Adrenal gland (tissue), 12 donors: ENCODE results near the gene KRTAP10-6. TPM values are rescaled to one million over a fixed set of nuclear protein-coding genes. Genes with fewer than 3 reads are reported as not detected.
"Not testable (repeated sequence)": the region's sequence is repeated elsewhere in the genome, so short reads cannot be mapped to it uniquely, and the experiment has no call there.

Experiments
- DNase-seq, 7 donors: peaks; one replicate each; pipeline ENCODE4 v3.0.0-alpha.2; 2019 to 2020
- H3K27ac ChIP-seq, 5 donors: fragments of 200-600 bp; sonication (generic) in 4 of 5; 1 replicate in 3 of 5; 2 replicates in 2 of 5; pipeline versions ENCODE4 v1.5.1 to v1.8.0; 2016 to 2020; ENCODE audit warnings: mild to moderate bottlenecking in 1 of 5
- H3K27me3 ChIP-seq: fragments of 200-600 bp; 2 replicates; pipeline ENCODE4 v1.8.0; 2021
- H3K36me3 ChIP-seq, 2 donors: fragments of 200-600 bp; replicated peaks in 1 of 2; 1 replicate in 1 of 2; 2 replicates in 1 of 2; pipeline versions ENCODE4 v1.5.1 to v1.8.0; 2018 to 2022
- H3K4me1 ChIP-seq, 2 donors: fragments of 200-600 bp; replicated peaks in 1 of 2; 1 replicate in 1 of 2; 2 replicates in 1 of 2; pipeline versions ENCODE4 v1.5.1 to v1.8.0; 2018 to 2021
- H3K4me3 ChIP-seq, 4 donors: fragments of 200-600 bp; sonication (generic) in 3 of 4; one replicate each; pipeline ENCODE4 v1.5.1; 2016 to 2018
- H3K9me3 ChIP-seq, 3 donors: fragments of 200-600 bp; sonication (generic) in 1 of 3; replicated peaks in 1 of 3; 1 replicate in 2 of 3; 2 replicates in 1 of 3; pipeline versions ENCODE4 v1.5.1 to v1.8.0; 2016 to 2021
- POLR2A ChIP-seq, 2 donors: fragments of 450-650 bp; IDR thresholded peaks; one replicate each; pipeline ENCODE4 v1.6.1; 2017; ENCODE audit warnings: antibody characterized with exemption in 2 of 2, mild to moderate bottlenecking in 2 of 2, moderate library complexity in 1 of 2
- WGBS, 4 donors: extraction: QIAGEN DNeasy Blood & Tissue Kit in 2 of 4; methylation state at CpG; one replicate each; pipeline versions ENCODE4 v1.1.5 to v1.1.7; 2013 to 2017; 5-methylcytosine and 5-hydroxymethylcytosine counted together
- intact Hi-C, 2 donors: fragments of 100-400 bp; cut with DNase I; formaldehyde crosslinking; loops; one replicate each; pipeline versions ENCODE4 v1.14.1 to v1.15.0; 2022 to 2023
- polyA plus RNA-seq, 3 donors: library from polyadenylated mRNA; stranded (reverse); fragments of 200-250 nt in 2 of 3; fragments of 350-450 nt in 1 of 3; fragmentation: Illumina TruSeq in 1 of 3; extraction: RNeasy Lipid Tissue Mini Kit (QIAGEN cat#74804) in 1 of 3; gene quantifications; one replicate each; pipeline ENCODE4 v1.2.3, GENCODE V29; 2013 to 2014
- total RNA-seq, 9 donors: library from RNA; depleted of rRNA in 4 of 9; stranded (reverse); fragments of >200 nt in 4 of 9; fragments of 120-200 nt in 1 of 9; fragmentation: NEBNext Ultra II Directional in 1 of 9; extraction: Animal tissue kit (Norgen Biotek cat#: 25700) in 1 of 9; gene quantifications; one replicate each; pipeline versions ENCODE4 v1.1.0 to v1.2.4, GENCODE V29; 2013 to 2023
- TF ChIP-seq, protein P1 (sequence below), 6 experiments: fragments of 450-650 bp in 4 of 6; fragments of 200-600 bp in 2 of 6; sonication (generic) in 1 of 6; IDR thresholded peaks; 1 replicate in 5 of 6; 2 replicates in 1 of 6; pipeline versions ENCODE4 v1.5.1 to v1.8.0; 2016 to 2021; ENCODE audit warnings: antibody characterized with exemption in 6 of 6, mild to moderate bottlenecking in 2 of 6, moderate library complexity in 1 of 6
- donor health status: healthy with polysubstance abuse.
- donor health status: Bipolar disorder and iron deficiency.
- donor health status: DM: yes; HTN: yes; CAD: no.
- donor health status: DM: no; HTN: no; CAD: no.
- donor health status: DM: no; HTN: no; CAD: no.
- donor health status: DM: yes; HTN: yes; CAD: no.

KRTAP10-6 gene
- total and polyA plus RNA-seq, 12 donors = not detected

DNA sequence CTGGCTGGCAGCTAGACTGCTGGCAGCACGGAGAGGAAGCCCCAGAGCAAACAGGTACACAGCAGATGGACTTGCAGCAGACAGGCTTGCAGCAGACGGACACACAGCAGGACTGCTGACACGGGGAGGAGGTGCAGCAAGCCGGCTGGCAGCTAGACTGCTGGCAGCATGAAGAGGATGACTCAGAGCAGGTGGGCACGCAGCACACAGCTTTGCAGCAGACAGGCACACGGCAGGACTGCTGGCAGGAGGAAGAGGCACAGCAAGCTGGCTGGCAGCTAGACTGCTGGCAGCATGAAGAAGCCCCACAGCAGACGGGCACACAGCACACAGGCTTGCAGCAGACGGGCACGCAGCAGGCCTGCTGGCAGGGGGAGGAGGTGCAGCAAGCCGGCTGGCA, 41.5 kb downstream of the KRTAP10-6 start:
- no peaks in the 10 kb centered on the region for H3K4me1 ChIP-seq
- WGBS, 4 donors = 48 to 54% (median 54%) methylated on average over 6 to 10 of the region's 10 CpGs; no CpG with 5 or more reads in 1 of the 4 donors
- H3K27ac ChIP-seq = no peak overlapping the region
- peak in 1 of 7 donors; percentile 13 for DNase-seq
- no peak overlapping the region for H3K4me3 ChIP-seq
- peaks cover 7% of the 10 kb centered on the region for H3K27me3 ChIP-seq
- H3K9me3 ChIP-seq = peaks cover 0 to 8% (median 0%) of the 10 kb centered on the region in 3 donors
- intact Hi-C loops = loop anchor here in 1 of 2 donors (10.0 kb wide), 1 partner anchor 204 kb away; no protein-coding TSS in a partner anchor
- TF ChIP-seq, protein P1, sequence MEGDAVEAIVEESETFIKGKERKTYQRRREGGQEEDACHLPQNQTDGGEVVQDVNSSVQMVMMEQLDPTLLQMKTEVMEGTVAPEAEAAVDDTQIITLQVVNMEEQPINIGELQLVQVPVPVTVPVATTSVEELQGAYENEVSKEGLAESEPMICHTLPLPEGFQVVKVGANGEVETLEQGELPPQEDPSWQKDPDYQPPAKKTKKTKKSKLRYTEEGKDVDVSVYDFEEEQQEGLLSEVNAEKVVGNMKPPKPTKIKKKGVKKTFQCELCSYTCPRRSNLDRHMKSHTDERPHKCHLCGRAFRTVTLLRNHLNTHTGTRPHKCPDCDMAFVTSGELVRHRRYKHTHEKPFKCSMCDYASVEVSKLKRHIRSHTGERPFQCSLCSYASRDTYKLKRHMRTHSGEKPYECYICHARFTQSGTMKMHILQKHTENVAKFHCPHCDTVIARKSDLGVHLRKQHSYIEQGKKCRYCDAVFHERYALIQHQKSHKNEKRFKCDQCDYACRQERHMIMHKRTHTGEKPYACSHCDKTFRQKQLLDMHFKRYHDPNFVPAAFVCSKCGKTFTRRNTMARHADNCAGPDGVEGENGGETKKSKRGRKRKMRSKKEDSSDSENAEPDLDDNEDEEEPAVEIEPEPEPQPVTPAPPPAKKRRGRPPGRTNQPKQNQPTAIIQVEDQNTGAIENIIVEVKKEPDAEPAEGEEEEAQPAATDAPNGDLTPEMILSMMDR (IDR thresholded peaks at IDR 0.05) = no peak
- no peak for TF ChIP-seq POLR2A (IDR thresholded peaks at IDR 0.05)
- no peaks in the 10 kb centered on the region for H3K36me3 ChIP-seq

DNA sequence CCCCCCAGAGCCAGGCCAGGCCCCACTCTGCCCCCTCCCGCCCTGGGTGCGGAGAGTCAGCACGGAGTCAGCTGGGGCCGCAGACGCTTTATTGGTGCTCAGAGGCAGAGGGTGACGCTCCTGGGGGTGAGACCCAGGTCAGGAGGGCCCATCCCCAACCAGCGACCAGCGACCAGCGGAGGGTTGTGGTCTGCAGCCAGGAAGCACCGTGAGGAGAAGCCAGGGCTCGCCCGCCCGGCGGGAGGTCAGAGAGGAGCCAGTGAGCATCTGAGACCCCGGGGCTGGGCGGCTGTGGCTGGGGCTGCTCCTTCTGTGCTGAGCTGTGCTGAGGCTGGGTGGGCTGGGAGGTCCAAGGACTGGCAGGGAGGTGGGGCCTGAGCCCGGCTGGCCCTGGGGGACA, 42.0 kb downstream of the KRTAP10-6 start:
- DNase-seq, H3K27me3 ChIP-seq, H3K27ac ChIP-seq, H3K9me3 ChIP-seq, H3K4me3 ChIP-seq, H3K4me1 ChIP-seq, H3K36me3 ChIP-seq: not testable (repeated sequence)
- intact Hi-C loops = loop anchor here in 1 of 2 donors (10.0 kb wide), 1 partner anchor 205 kb away; no protein-coding TSS in a partner anchor
- WGBS, 4 donors = 26 to 67% (median 35%) methylated on average over 1 to 17 of the region's 17 CpGs

DNA sequence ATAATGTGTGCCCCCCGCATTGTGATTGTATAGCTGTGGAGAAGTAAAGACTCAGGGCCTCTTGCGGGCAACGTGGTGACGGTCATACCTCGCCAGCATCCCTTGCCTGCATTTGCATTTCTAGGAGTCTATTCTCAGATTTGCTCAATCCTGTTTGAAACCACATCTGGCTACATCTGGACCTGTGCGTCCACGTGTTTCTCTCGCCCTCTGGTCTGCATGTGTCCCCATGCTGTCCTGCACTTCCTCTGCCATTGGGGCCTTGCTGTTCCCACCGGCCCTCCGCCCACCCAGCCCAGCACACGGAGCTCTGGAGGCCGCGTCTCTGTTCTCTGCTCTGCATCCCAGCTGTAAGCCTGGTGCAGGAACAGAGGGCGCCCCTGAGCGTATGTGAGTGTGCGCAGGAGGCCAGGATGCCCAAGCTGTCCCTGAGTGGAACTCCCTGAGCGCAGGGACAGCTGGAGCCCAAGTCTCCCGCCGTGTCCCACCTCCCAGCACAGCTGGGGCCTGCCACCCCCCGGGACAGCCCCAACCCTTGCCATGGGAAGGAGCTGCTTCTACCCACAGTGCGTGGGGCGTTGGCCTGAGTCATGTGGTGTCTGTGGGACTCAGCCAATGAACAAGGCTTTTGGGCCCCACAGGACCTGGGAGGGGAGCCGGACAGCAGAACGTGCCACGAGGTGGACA, 42.6 kb downstream of the KRTAP10-6 start:
- DNase-seq = peak in 1 of 7 donors; percentile 39
- Histone ChIP-seq H3K4me3 (no peak overlapping the region), H3K27me3 (peaks cover 7% of the 10 kb centered on the region), H3K4me1 (no peaks in the 10 kb centered on the region), H3K27ac (no peak overlapping the region), H3K36me3 (no peaks in the 10 kb centered on the region), H3K9me3 (peaks cover 0 to 8% (median 0%) of the 10 kb centered on the region in 3 donors)
- WGBS, 4 donors = 62 to 75% (median 72%) methylated on average over 16 to 25 of the region's 25 CpGs
- intact Hi-C loops = loop anchor here in 1 of 2 donors (10.0 kb wide), 1 partner anchor 205 kb away; no protein-coding TSS in a partner anchor
- TF ChIP-seq, protein P1 (IDR thresholded peaks at IDR 0.05) = no peak
- TF ChIP-seq POLR2A (IDR thresholded peaks at IDR 0.05) = no peak

DNA sequence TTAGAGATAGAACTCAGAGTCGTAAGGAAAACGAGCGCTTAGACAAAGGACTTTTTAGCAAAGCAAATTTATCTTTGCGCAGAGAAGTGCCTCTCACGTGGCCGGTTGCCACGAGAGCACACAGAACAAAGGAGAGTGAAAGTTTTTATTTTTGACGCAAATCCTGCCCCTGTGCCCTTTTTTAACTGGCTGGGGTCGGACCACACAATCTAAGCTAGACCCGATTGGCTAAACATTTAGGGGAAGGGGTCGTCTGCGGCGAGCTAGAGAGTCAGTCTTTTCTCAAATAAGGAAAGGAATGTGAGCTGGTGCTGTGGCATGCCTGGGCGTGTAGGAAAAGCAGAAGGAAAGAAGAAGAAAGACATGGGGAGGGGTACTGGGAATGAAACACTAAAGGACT, 43.4 kb downstream of the KRTAP10-6 start:
- intact Hi-C loops = no loop called here
- TF ChIP-seq, protein P1 (IDR thresholded peaks at IDR 0.05) = no peak
- no peak for TF ChIP-seq POLR2A (IDR thresholded peaks at IDR 0.05)
- 36 to 44% (median 41%) methylated on average over 14 of the region's 14 CpGs for WGBS, 4 donors
- no peak for DNase-seq
- peaks cover 0 to 8% (median 0%) of the 10 kb centered on the region in 3 donors for H3K9me3 ChIP-seq
- H3K27me3 ChIP-seq = peaks cover 7% of the 10 kb centered on the region
- H3K27ac ChIP-seq = no peak overlapping the region
- no peaks in the 10 kb centered on the region for H3K36me3 ChIP-seq
- H3K4me3 ChIP-seq = no peak overlapping the region
- H3K4me1 ChIP-seq = no peaks in the 10 kb centered on the region
